Measurements from ENCODE around the gene EXT2. TPM values are rescaled to one million over a fixed set of nuclear protein-coding genes. Genes with fewer than 3 reads are reported as not detected.

Gene EXT2
- total and polyA plus RNA-seq, 2 donors (not counting 1 experiment from before 2014, with no cell fraction given) = 114 to 177 TPM

DNA sequence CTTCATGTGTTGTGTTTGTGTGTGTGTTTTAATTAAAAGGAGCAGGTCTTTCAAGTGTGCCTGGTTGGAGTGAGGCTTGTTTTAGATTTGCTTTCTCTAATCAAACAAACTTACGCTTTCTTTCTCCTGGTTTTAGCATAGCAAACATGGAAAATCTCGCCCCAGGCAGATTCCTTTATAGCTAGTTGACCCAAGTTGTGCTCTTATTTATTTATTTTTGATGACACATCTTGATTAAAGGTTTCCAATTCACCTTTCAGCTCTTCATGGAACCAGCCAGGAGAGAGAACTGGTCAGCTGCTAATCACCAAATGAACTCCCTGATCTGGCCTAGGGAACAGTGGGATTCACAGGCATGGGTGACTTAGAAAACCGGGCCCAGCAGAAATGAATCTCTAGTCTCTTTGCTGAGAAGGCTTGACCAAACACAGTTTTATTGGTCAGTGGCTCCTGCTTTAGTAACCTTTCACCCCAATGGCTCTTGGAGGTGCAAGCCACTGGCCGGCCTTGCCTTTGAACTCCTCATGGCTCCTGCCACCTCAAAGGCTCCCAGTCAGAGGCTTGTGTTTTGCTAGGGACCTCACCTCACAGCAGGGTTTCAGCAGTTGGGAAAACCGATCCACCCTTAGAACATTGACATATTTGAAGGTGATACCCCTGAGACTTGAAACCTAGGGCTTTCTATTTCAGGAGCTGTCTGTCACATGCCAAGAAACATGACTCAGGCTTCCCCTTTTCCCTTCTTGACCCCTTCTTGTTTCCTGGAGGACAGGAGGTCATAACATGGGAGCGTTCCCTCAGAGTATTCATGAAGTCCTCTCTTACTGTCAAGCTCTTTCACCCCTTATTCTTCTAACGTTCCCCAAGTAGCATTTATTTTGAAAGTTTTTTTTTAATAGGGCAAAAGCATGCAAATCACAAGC lies 48.8 kb downstream of the EXT2 start:
- Histone ChIP-seq H3K4me2 (ENCODE audit: extremely low read depth, insufficient read depth, low read length) (no peak overlapping the region), H3K27ac (ENCODE audit: insufficient read depth, low read length) (no peak overlapping the region), H3K4me3 (replicated peaks in 1 of 4; ENCODE audit: control extremely low read depth in 1 of 4, insufficient read depth in 1 of 4, low read depth in 3 of 4, low read length in 4 of 4) (no peak overlapping the region), H3K27me3 (ENCODE audit: control insufficient read depth, insufficient read depth, low read length) (no peaks in the 10 kb centered on the region), H3K79me2 (ENCODE audit: control insufficient read depth, insufficient read depth, low read length) (no peaks in the 10 kb centered on the region), H4K20me1 (ENCODE audit: control insufficient read depth, extremely low read depth, insufficient read depth, low read length) (no peaks in the 10 kb centered on the region), H2AFZ (ENCODE audit: low read length) (no peak overlapping the region), H3K4me1 (ENCODE audit: control insufficient read depth, extremely low read depth, insufficient read depth, low read length) (no peaks in the 10 kb centered on the region), H3K36me3 (ENCODE audit: control insufficient read depth, insufficient read depth, low read length) (no peaks in the 10 kb centered on the region), H3K9me3 (ENCODE audit: control insufficient read depth, insufficient read depth, low read depth, low read length) (no peaks in the 10 kb centered on the region), H3K9ac (ENCODE audit: insufficient read depth, low read length) (no peak overlapping the region)
- TF ChIP-seq EZH2 (IDR thresholded peaks at IDR 0.05; ENCODE audit: low read length, missing control alignments) = no peak
- no peak for DNase-seq (ENCODE audit: low read depth in 2 of 2)

DNA sequence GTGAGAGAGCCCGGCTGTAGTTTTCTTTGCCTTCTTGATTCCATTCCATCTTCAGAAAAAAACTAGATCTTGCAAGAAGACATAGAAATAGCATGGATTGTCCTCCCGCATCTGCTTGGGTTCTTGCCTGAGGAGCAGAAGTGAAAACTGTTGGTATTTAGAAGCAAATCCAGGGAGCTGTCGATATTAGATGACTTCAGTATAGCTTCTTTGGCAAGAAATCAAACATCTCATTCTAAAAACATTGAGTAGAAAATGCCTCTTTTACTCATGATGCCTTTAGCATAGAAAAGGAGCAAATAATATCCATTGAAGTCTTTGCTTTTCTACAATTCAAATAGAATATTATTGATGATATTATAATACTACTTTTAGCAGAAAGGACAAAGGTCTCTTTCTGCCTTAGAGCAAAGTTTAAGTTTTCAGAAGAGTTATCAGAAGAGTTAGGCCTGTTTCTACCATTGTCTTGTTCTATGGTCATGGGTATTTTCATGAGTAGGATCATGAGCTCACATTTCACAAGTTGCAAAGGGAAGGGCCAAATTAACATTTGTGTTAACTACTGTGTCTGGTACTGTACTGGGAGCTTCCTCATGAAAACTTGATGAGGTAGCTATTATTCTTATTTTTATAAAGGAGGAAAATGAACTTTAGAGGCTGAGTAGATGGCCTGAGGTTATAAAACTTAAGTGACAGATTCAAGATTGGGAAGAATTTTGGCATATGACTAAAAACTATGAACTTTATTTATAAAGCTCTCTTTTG lies 49.7 kb downstream of the EXT2 start:
- H3K27ac ChIP-seq (ENCODE audit: insufficient read depth, low read length) = no peak overlapping the region
- H3K4me1 ChIP-seq (ENCODE audit: control insufficient read depth, extremely low read depth, insufficient read depth, low read length) = no peaks in the 10 kb centered on the region
- no peak for DNase-seq (ENCODE audit: low read depth in 2 of 2)
- H3K9ac ChIP-seq (ENCODE audit: insufficient read depth, low read length) = no peak overlapping the region
- H2AFZ ChIP-seq (ENCODE audit: low read length) = no peak overlapping the region
- no peaks in the 10 kb centered on the region for H3K36me3 ChIP-seq (ENCODE audit: control insufficient read depth, insufficient read depth, low read length)
- H4K20me1 ChIP-seq (ENCODE audit: control insufficient read depth, extremely low read depth, insufficient read depth, low read length) = no peaks in the 10 kb centered on the region
- TF ChIP-seq CTCF (conservative IDR thresholded peaks at IDR 0.05 in 1 of 2, IDR thresholded peaks at IDR 0.05 in 1 of 2; ENCODE audit: low read depth in 1 of 2, low read length in 2 of 2) (no peak), EZH2 (IDR thresholded peaks at IDR 0.05; ENCODE audit: low read length, missing control alignments) (no peak)
- no peak overlapping the region for H3K4me3 ChIP-seq (replicated peaks in 1 of 4; ENCODE audit: control extremely low read depth in 1 of 4, insufficient read depth in 1 of 4, low read depth in 3 of 4, low read length in 4 of 4)
- H3K79me2 ChIP-seq (ENCODE audit: control insufficient read depth, insufficient read depth, low read length) = no peaks in the 10 kb centered on the region
- no peaks in the 10 kb centered on the region for H3K27me3 ChIP-seq (ENCODE audit: control insufficient read depth, insufficient read depth, low read length)
- H3K9me3 ChIP-seq (ENCODE audit: control insufficient read depth, insufficient read depth, low read depth, low read length) = no peaks in the 10 kb centered on the region
- H3K4me2 ChIP-seq (ENCODE audit: extremely low read depth, insufficient read depth, low read length) = no peak overlapping the region

DNA sequence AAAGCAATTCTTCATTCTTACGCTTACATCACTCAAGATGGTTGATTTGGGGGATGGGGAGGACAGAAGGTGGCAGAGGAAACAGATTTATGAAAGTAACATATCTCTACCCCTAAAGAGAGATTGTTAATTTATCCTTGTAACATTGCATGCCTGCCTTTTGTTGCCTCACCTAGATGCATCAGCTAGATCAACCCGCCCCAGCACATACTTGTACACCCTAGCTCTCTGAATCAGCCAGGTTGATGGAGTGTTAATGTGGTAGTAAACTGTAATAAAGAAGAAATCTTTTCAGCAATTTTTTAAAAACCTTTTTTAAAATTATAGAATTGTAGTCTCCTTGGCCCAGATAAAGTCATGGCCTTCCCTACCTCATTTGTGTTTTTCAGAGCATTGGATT lies 51.5 kb downstream of the EXT2 start:
- Histone ChIP-seq H3K4me2 (ENCODE audit: extremely low read depth, insufficient read depth, low read length) (no peak overlapping the region), H3K36me3 (ENCODE audit: control insufficient read depth, insufficient read depth, low read length) (no peaks in the 10 kb centered on the region), H3K4me1 (ENCODE audit: control insufficient read depth, extremely low read depth, insufficient read depth, low read length) (no peaks in the 10 kb centered on the region), H3K27me3 (ENCODE audit: control insufficient read depth, insufficient read depth, low read length) (no peaks in the 10 kb centered on the region), H3K9me3 (ENCODE audit: control insufficient read depth, insufficient read depth, low read depth, low read length) (no peaks in the 10 kb centered on the region), H3K4me3 (replicated peaks in 1 of 4; ENCODE audit: control extremely low read depth in 1 of 4, insufficient read depth in 1 of 4, low read depth in 3 of 4, low read length in 4 of 4) (no peak overlapping the region), H2AFZ (ENCODE audit: low read length) (no peak overlapping the region), H3K79me2 (ENCODE audit: control insufficient read depth, insufficient read depth, low read length) (no peaks in the 10 kb centered on the region), H3K9ac (ENCODE audit: insufficient read depth, low read length) (no peak overlapping the region), H3K27ac (ENCODE audit: insufficient read depth, low read length) (no peak overlapping the region), H4K20me1 (ENCODE audit: control insufficient read depth, extremely low read depth, insufficient read depth, low read length) (no peaks in the 10 kb centered on the region)
- TF ChIP-seq EZH2 (IDR thresholded peaks at IDR 0.05; ENCODE audit: low read length, missing control alignments) = no peak
- TF ChIP-seq CTCF (conservative IDR thresholded peaks at IDR 0.05 in 1 of 2, IDR thresholded peaks at IDR 0.05 in 1 of 2; ENCODE audit: low read depth in 1 of 2, low read length in 2 of 2) = no peak
- no peak for DNase-seq (ENCODE audit: low read depth in 2 of 2)
